Measurements from ENCODE around the gene P2RY13. TPM values are rescaled to one million over a fixed set of nuclear protein-coding genes. Genes with fewer than 3 reads are reported as not detected.

Gene P2RY13
- polyA plus RNA-seq, 1 donor from 2014 or later, result 0.12 TPM

DNA sequence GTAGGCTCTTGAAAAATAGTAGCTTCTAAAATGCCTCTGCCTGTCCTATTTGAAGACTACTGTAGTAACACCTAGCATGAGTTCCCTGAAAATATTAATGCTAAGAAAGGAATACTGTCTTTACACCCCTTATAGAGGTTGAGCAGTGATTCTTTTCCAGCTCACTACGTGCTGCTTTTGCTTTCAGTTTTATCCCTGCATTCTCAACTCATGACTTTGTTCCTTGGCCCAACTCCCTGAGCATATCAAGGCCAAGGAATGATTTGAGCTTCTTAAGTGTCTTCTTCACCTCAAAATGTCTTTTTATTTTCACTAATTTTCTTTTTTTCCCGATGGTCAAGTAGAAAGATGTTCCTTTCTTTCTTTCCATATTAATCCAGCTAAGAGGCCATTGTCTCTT lies 16.5 kb upstream of the P2RY13 start:
- H3K4me2 ChIP-seq (ENCODE audit: low read length), result no peak overlapping the region
- H3K27ac ChIP-seq (ENCODE audit: low read length), result no peak overlapping the region

GRCh38 chr3:151331696-151332095 lies 2.3 kb upstream of the P2RY13 start:
- Histone ChIP-seq H3K79me2 (replicated peaks; ENCODE audit: insufficient read depth, low read length) (no peaks in the 10 kb centered on the region), H3K4me2 (ENCODE audit: low read length) (no peak overlapping the region), H4K20me1 (ENCODE audit: insufficient read depth) (peaks cover 4% of the 10 kb centered on the region), H3F3A (ENCODE audit: insufficient read depth, low read length, poor library complexity, severe bottlenecking) (no peaks in the 10 kb centered on the region), H2AFZ (ENCODE audit: low read depth, low read length) (no peak overlapping the region), H3K36me3 (ENCODE audit: insufficient read depth, low read length) (no peaks in the 10 kb centered on the region), H3K27me3 (ENCODE audit: insufficient read depth, low read depth, low read length) (no peaks in the 10 kb centered on the region), H3K9me2 (ENCODE audit: insufficient read depth, low read length) (no peaks in the 10 kb centered on the region), H3K9ac (ENCODE audit: low read length) (no peak overlapping the region), H3K4me3 (ENCODE audit: low read length) (no peak overlapping the region), H3K9me3 (ENCODE audit: low read length) (no peaks in the 10 kb centered on the region), H3K27ac (ENCODE audit: low read length) (no peak overlapping the region)
- TF ChIP-seq EZH2 (IDR thresholded peaks at IDR 0.05; ENCODE audit: borderline replicate concordance, insufficient read depth, low read length, poor library complexity, severe bottlenecking), result no peak
- TF ChIP-seq POLR2AphosphoS5 (IDR thresholded peaks at IDR 0.05), result no peak
- TF ChIP-seq EP300 (conservative IDR thresholded peaks at IDR 0.05; ENCODE audit: poor library complexity, severe bottlenecking), result no peak
- no peak for TF ChIP-seq SMC3 (conservative IDR thresholded peaks at IDR 0.05; ENCODE audit: poor library complexity)
- no peak for TF ChIP-seq TAF1 (IDR thresholded peaks at IDR 0.05; ENCODE audit: low read depth)
- no peak for TF ChIP-seq RAD21 (conservative IDR thresholded peaks at IDR 0.05)
- TF ChIP-seq MXI1 (conservative IDR thresholded peaks at IDR 0.05; ENCODE audit: poor library complexity, severe bottlenecking), result no peak
- TF ChIP-seq, protein P1, sequence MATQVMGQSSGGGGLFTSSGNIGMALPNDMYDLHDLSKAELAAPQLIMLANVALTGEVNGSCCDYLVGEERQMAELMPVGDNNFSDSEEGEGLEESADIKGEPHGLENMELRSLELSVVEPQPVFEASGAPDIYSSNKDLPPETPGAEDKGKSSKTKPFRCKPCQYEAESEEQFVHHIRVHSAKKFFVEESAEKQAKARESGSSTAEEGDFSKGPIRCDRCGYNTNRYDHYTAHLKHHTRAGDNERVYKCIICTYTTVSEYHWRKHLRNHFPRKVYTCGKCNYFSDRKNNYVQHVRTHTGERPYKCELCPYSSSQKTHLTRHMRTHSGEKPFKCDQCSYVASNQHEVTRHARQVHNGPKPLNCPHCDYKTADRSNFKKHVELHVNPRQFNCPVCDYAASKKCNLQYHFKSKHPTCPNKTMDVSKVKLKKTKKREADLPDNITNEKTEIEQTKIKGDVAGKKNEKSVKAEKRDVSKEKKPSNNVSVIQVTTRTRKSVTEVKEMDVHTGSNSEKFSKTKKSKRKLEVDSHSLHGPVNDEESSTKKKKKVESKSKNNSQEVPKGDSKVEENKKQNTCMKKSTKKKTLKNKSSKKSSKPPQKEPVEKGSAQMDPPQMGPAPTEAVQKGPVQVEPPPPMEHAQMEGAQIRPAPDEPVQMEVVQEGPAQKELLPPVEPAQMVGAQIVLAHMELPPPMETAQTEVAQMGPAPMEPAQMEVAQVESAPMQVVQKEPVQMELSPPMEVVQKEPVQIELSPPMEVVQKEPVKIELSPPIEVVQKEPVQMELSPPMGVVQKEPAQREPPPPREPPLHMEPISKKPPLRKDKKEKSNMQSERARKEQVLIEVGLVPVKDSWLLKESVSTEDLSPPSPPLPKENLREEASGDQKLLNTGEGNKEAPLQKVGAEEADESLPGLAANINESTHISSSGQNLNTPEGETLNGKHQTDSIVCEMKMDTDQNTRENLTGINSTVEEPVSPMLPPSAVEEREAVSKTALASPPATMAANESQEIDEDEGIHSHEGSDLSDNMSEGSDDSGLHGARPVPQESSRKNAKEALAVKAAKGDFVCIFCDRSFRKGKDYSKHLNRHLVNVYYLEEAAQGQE (IDR thresholded peaks at IDR 0.05; ENCODE audit: borderline replicate concordance), result no peak

More for the DNA sequence above, 16.5 kb upstream of the P2RY13 start:
- Histone ChIP-seq H3K79me2 (replicated peaks; ENCODE audit: insufficient read depth, low read length) (no peaks in the 10 kb centered on the region), H4K20me1 (ENCODE audit: insufficient read depth) (no peaks in the 10 kb centered on the region), H3K9me2 (ENCODE audit: insufficient read depth, low read length) (no peaks in the 10 kb centered on the region), H2AFZ (ENCODE audit: low read depth, low read length) (no peak overlapping the region), H3K9ac (ENCODE audit: low read length) (no peak overlapping the region), H3F3A (ENCODE audit: insufficient read depth, low read length, poor library complexity, severe bottlenecking) (no peaks in the 10 kb centered on the region), H3K27me3 (ENCODE audit: insufficient read depth, low read depth, low read length) (no peaks in the 10 kb centered on the region), H3K4me3 (ENCODE audit: low read length) (no peak overlapping the region), H3K36me3 (ENCODE audit: insufficient read depth, low read length) (no peaks in the 10 kb centered on the region), H3K9me3 (ENCODE audit: low read length) (no peaks in the 10 kb centered on the region)
- TF ChIP-seq SMC3 (conservative IDR thresholded peaks at IDR 0.05; ENCODE audit: poor library complexity) (no peak), CTCF (IDR thresholded peaks at IDR 0.05; ENCODE audit: poor library complexity, severe bottlenecking) (no peak), EP300 (conservative IDR thresholded peaks at IDR 0.05; ENCODE audit: poor library complexity, severe bottlenecking) (no peak), TAF1 (IDR thresholded peaks at IDR 0.05; ENCODE audit: low read depth) (no peak), RAD21 (conservative IDR thresholded peaks at IDR 0.05) (no peak), EZH2 (IDR thresholded peaks at IDR 0.05; ENCODE audit: borderline replicate concordance, insufficient read depth, low read length, poor library complexity, severe bottlenecking) (no peak), POLR2AphosphoS5 (IDR thresholded peaks at IDR 0.05) (no peak), MXI1 (conservative IDR thresholded peaks at IDR 0.05; ENCODE audit: poor library complexity, severe bottlenecking) (no peak)
- TF ChIP-seq, protein P1 (IDR thresholded peaks at IDR 0.05; ENCODE audit: borderline replicate concordance), result no peak
